Measurements from ENCODE around the gene CENPU.

- TF ChIP-seq, protein P1, sequence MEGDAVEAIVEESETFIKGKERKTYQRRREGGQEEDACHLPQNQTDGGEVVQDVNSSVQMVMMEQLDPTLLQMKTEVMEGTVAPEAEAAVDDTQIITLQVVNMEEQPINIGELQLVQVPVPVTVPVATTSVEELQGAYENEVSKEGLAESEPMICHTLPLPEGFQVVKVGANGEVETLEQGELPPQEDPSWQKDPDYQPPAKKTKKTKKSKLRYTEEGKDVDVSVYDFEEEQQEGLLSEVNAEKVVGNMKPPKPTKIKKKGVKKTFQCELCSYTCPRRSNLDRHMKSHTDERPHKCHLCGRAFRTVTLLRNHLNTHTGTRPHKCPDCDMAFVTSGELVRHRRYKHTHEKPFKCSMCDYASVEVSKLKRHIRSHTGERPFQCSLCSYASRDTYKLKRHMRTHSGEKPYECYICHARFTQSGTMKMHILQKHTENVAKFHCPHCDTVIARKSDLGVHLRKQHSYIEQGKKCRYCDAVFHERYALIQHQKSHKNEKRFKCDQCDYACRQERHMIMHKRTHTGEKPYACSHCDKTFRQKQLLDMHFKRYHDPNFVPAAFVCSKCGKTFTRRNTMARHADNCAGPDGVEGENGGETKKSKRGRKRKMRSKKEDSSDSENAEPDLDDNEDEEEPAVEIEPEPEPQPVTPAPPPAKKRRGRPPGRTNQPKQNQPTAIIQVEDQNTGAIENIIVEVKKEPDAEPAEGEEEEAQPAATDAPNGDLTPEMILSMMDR (IDR thresholded peaks at IDR 0.05; ENCODE audit: low read depth, low read length), result no peak
- TF ChIP-seq, protein P2, sequence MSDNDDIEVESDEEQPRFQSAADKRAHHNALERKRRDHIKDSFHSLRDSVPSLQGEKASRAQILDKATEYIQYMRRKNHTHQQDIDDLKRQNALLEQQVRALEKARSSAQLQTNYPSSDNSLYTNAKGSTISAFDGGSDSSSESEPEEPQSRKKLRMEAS (IDR thresholded peaks at IDR 0.05; ENCODE audit: low read depth, low read length), result no peak
Measured at GRCh38 chr4:184702114-184702513, 31.8 kb downstream of the CENPU start.

All from NB4 (cell line).